HFF-Myc (cell line): ENCODE data around the gene ACOT7.

ENCODE experiments used
- DNase-seq: peaks from one replicate; pipeline ENCODE4 v3.0.0-alpha.2; 2011; ENCODE audit warnings: low read depth; ENCODE audit errors: extremely low read depth
- H3K4me3 ChIP-seq: replicated peaks from 2 replicates; pipeline ENCODE4 v1.5.1; 2011; ENCODE audit warnings: low read depth, mild to moderate bottlenecking, control low read depth, low read length
- CTCF ChIP-seq: IDR thresholded peaks from 2 replicates; pipeline ENCODE4 v1.5.1; 2012; ENCODE audit warnings: mild to moderate bottlenecking, low read depth, low read length, control low read depth; ENCODE audit errors: missing control alignments

ACOT7 gene

GRCh38 chr1:6292102-6292501 lies 101.5 kb downstream of the ACOT7 start:
- H3K4me3 ChIP-seq: no peak overlapping the region
- no peak for DNase-seq
- no peak for TF ChIP-seq CTCF

GRCh38 chr1:6288665-6289064 lies 104.9 kb downstream of the ACOT7 start:
- no peak for DNase-seq
- no peak overlapping the region for H3K4me3 ChIP-seq
- no peak for TF ChIP-seq CTCF

- no peak for DNase-seq
- no peak overlapping the region for H3K4me3 ChIP-seq
- no peak for TF ChIP-seq CTCF
These were observed 105.5 kb downstream of the ACOT7 start for GRCh38 chr1:6288026-6288425.

- DNase-seq: no peak
- H3K4me3 ChIP-seq: no peak overlapping the region
- no peak for TF ChIP-seq CTCF
These were observed 106.1 kb downstream of the ACOT7 start for GRCh38 chr1:6287431-6287886.

- no peak for TF ChIP-seq CTCF
- DNase-seq: no peak
- no peak overlapping the region for H3K4me3 ChIP-seq
These were observed 106.5 kb downstream of the ACOT7 start for GRCh38 chr1:6287029-6287428.

GRCh38 chr1:6286266-6286665 lies 107.3 kb downstream of the ACOT7 start:
- no peak overlapping the region for H3K4me3 ChIP-seq
- no peak for DNase-seq
- no peak for TF ChIP-seq CTCF

GRCh38 chr1:6285336-6285735 lies 108.2 kb downstream of the ACOT7 start:
- no peak overlapping the region for H3K4me3 ChIP-seq
- no peak for DNase-seq
- TF ChIP-seq CTCF: no peak
